K562 (cell line): ENCODE measurements around the gene GAB2. TPM values are rescaled to one million over a fixed set of nuclear protein-coding genes. Genes with fewer than 3 reads are reported as not detected.

Experiments used
- ATAC-seq: fragments of 200-7000 bp; cut with Tn5 transposase; 3 replicates; pipeline ENCODE4 v1.9.1; 2020; ENCODE audit warnings: moderate library complexity
- BruUV-seq: library from RNA; stranded (reverse); fragments of 400-500 nt; replicated peaks from 2 replicates; lab custom pipeline; 2021; lab: Mats Ljungman, UMichigan
- CTCF ChIA-PET: fragments of 300-600 bp; formaldehyde crosslinking; extraction: SDS; loops from one replicate; lab custom pipeline; 2021; ENCODE audit warnings: low intra/inter-chr PET ratio; lab: Yijun Ruan, JAX
- POLR2A ChIA-PET: fragments of 300-600, 350-650 bp; sonication (Branson Sonifier 250); formaldehyde crosslinking; extraction: SDS; loops from one replicate; lab custom pipeline; 2021; ENCODE audit warnings: antibody characterized with exemption, inconsistent platforms; lab: Yijun Ruan, JAX
- DNase-seq, 4 experiments: peaks; one replicate each; pipeline versions ENCODE4 v3.0.0 to v3.0.0-alpha.2; 2011 to 2018; ENCODE audit warnings: low spot score in 3 of 4, mixed read lengths in 3 of 4; ENCODE audit errors: extremely low read depth in 1 of 4
- FAIRE-seq: peaks from 2 replicates; lab custom pipeline; 2011; peaks lifted over from hg19 to GRCh38; lab: Jason Lieb, UNC
- H2AFZ ChIP-seq: 2 replicates; pipeline ENCODE4 v1.6.0; 2011; ENCODE audit warnings: low read depth, low read length, control low read depth, inconsistent platforms
- H3K27ac ChIP-seq: fragments of 200-600 bp; 3 replicates; pipeline ENCODE4 v1.8.0; 2011; ENCODE audit warnings: low read depth, mild to moderate bottlenecking, control low read depth, inconsistent platforms, low read length, moderate library complexity, mixed read lengths; ENCODE audit errors: extremely low read depth
- H3K27me3 ChIP-seq, 2 experiments: fragments of 300-600 bp in 1 of 2; 2 replicates in 1 of 2; 3 replicates in 1 of 2; pipeline versions ENCODE4 v1.6.0 to v1.8.0; 2011; ENCODE audit warnings: inconsistent platforms in 2 of 2, low read length in 2 of 2, mild to moderate bottlenecking in 1 of 2, mixed read lengths in 1 of 2, moderate library complexity in 1 of 2; ENCODE audit not compliant: control insufficient read depth in 2 of 2, insufficient read depth in 2 of 2
- H3K36me3 ChIP-seq: fragments of 300-600 bp; 3 replicates; pipeline ENCODE4 v1.8.0; 2011; ENCODE audit warnings: mild to moderate bottlenecking, low read length, inconsistent platforms; ENCODE audit not compliant: control insufficient read depth, insufficient read depth
- H3K4me1 ChIP-seq, 2 experiments: fragments of 200-600 bp in 1 of 2; replicated peaks in 1 of 2; 2 replicates in 1 of 2; 3 replicates in 1 of 2; pipeline versions ENCODE4 v1.5.1 to v1.8.0; 2011; ENCODE audit warnings: inconsistent platforms in 2 of 2, low read length in 2 of 2, mild to moderate bottlenecking in 1 of 2, mixed read lengths in 1 of 2, moderate library complexity in 1 of 2; ENCODE audit not compliant: control insufficient read depth in 2 of 2, insufficient read depth in 2 of 2
- H3K4me2 ChIP-seq: 2 replicates; pipeline ENCODE4 v1.6.1; 2011; ENCODE audit warnings: low read length, control low read depth, inconsistent platforms, mixed read lengths; ENCODE audit not compliant: insufficient read depth
- H3K4me3 ChIP-seq: fragments of 200-600 bp; sonication (generic), shearing (Covaris generic); 2 replicates; pipeline ENCODE4 v1.5.1; 2016; ENCODE audit warnings: control low read depth, inconsistent platforms
- H3K79me2 ChIP-seq: fragments of 200-600 bp; 3 replicates; pipeline ENCODE4 v1.8.0; 2011; ENCODE audit warnings: low read length, inconsistent platforms; ENCODE audit not compliant: control insufficient read depth, insufficient read depth
- H3K9ac ChIP-seq, 2 experiments: 2 replicates each; pipeline versions ENCODE4 v1.6.0 to v1.6.1; 2011; ENCODE audit warnings: low read depth in 2 of 2, low read length in 2 of 2, control low read depth in 1 of 2, inconsistent platforms in 1 of 2, mild to moderate bottlenecking in 1 of 2, mixed read lengths in 1 of 2; ENCODE audit not compliant: insufficient read depth in 1 of 2
- H3K9me1 ChIP-seq: one replicate; pipeline ENCODE4 v1.6.0; 2011; ENCODE audit warnings: inconsistent platforms, mild to moderate bottlenecking, low read length, moderate library complexity; ENCODE audit not compliant: control insufficient read depth, insufficient read depth
- H3K9me3 ChIP-seq: replicated peaks from 2 replicates; pipeline ENCODE4 v1.5.1; 2011; ENCODE audit warnings: low read depth, low read length, inconsistent platforms; ENCODE audit not compliant: control insufficient read depth, insufficient read depth
- H4K20me1 ChIP-seq: replicated peaks from 2 replicates; pipeline ENCODE4 v1.6.1; 2011; ENCODE audit warnings: low read length, inconsistent platforms, mixed read lengths; ENCODE audit not compliant: control insufficient read depth, insufficient read depth
- ARID1B ChIP-seq: fragments of 450-650 bp; IDR thresholded peaks from 2 replicates; pipeline ENCODE4 v1.6.1; 2016; ENCODE audit warnings: antibody characterized with exemption, mild to moderate bottlenecking, inconsistent platforms
- CREBBP ChIP-seq: IDR thresholded peaks from one replicate; pipeline ENCODE4 v1.6.1; 2012; ENCODE audit warnings: low read depth, mild to moderate bottlenecking, control low read depth, inconsistent platforms, low read length
- FIP1L1 ChIP-seq: fragments of 200-400 bp; formaldehyde crosslinking; IDR thresholded peaks from 2 replicates; pipeline ENCODE4 v1.6.1; 2018; ENCODE audit warnings: mild to moderate bottlenecking, low read depth, low read length; ENCODE audit not compliant: poor library complexity, severe bottlenecking
- FOXA3 ChIP-seq, 2 experiments: fragments of 450-650 bp in 1 of 2; sonication (generic) in 1 of 2; formaldehyde crosslinking; IDR thresholded peaks in 1 of 2; conservative IDR thresholded peaks in 1 of 2; 2 replicates each; pipeline versions ENCODE4 v1.4.0 to v1.8.0; 2020 to 2022; ENCODE audit warnings: mild to moderate bottlenecking in 2 of 2, missing genetic modification reagents in 1 of 2
- KDM4B ChIP-seq, 2 experiments: fragments of 450-650 bp in 1 of 2; sonication (generic) in 1 of 2; IDR thresholded peaks; 2 replicates each; pipeline ENCODE4 v1.6.1; 2016 to 2017; ENCODE audit warnings: borderline replicate concordance in 2 of 2, antibody characterized with exemption in 1 of 2, low read depth in 1 of 2, mild to moderate bottlenecking in 1 of 2
- MLLT1 ChIP-seq, 2 experiments: fragments of 450-650 bp; IDR thresholded peaks; 2 replicates each; pipeline ENCODE4 v1.6.1; 2016
- MTA3 ChIP-seq: fragments of 450-650 bp; formaldehyde crosslinking; IDR thresholded peaks from 2 replicates; pipeline ENCODE4 v1.6.1; 2017; ENCODE audit warnings: mild to moderate bottlenecking, borderline replicate concordance
- NR3C1 ChIP-seq: sonication (generic); formaldehyde crosslinking; IDR thresholded peaks from 2 replicates; pipeline ENCODE4 v1.8.1; 2022; ENCODE audit warnings: missing genetic modification reagents
- OTX1 ChIP-seq: fragments of 450-650 bp; formaldehyde crosslinking; IDR thresholded peaks from 2 replicates; pipeline ENCODE4 v1.4.0; 2022; ENCODE audit warnings: mild to moderate bottlenecking
- POLR2H ChIP-seq: IDR thresholded peaks from 2 replicates; pipeline ENCODE4 v1.6.1; 2016; ENCODE audit warnings: missing genetic modification characterization, low read depth, mild to moderate bottlenecking, control low read depth, missing compliant biosample characterization, moderate library complexity
- RBM15 ChIP-seq: fragments of 200-400 bp; formaldehyde crosslinking; IDR thresholded peaks from 2 replicates; pipeline ENCODE4 v1.6.1; 2018; ENCODE audit warnings: mild to moderate bottlenecking, low read length, moderate library complexity; ENCODE audit not compliant: insufficient read depth
- RCOR1 ChIP-seq, 2 experiments: IDR thresholded peaks; 2 replicates each; pipeline ENCODE4 v1.6.1; 2012; ENCODE audit warnings: low read depth in 2 of 2, low read length in 2 of 2, borderline replicate concordance in 1 of 2, improper control_type of control experiment in 1 of 2
- THRAP3 ChIP-seq: fragments of 450-650 bp; IDR thresholded peaks from 2 replicates; pipeline ENCODE4 v1.6.1; 2016; ENCODE audit warnings: mild to moderate bottlenecking, inconsistent platforms, borderline replicate concordance
- USF1 ChIP-seq: sonication (generic); formaldehyde crosslinking; IDR thresholded peaks from 2 replicates; pipeline ENCODE4 v1.9.0; 2022; ENCODE audit warnings: mild to moderate bottlenecking, missing genetic modification reagents
- ZNF263 ChIP-seq: sonication (generic); formaldehyde crosslinking; IDR thresholded peaks from 2 replicates; pipeline ENCODE4 v1.8.0; 2022; ENCODE audit warnings: mild to moderate bottlenecking, missing genetic modification reagents, borderline replicate concordance
- ZNF551 ChIP-seq: fragments of 250-450 bp; sonication (Bioruptor Pico); IDR thresholded peaks from 2 replicates; pipeline ENCODE4 v1.5.0; 2021; ENCODE audit warnings: mild to moderate bottlenecking, moderate library complexity
- WGBS: fragments of 100-300 bp; shearing (Covaris generic); methylation state at CpG from one replicate; pipeline ENCODE4 v1.1.6; 2016; ENCODE audit warnings: low coverage, mixed read lengths; ENCODE audit not compliant: insufficient coverage; ENCODE audit errors: missing lambda C conversion rate; 5-methylcytosine and 5-hydroxymethylcytosine counted together
- in situ Hi-C: fragments of 300-500 bp; cut with MboI; formaldehyde crosslinking; loops from 4 replicates; pipeline ENCODE4 v1.15.0; 2018; ENCODE audit warnings: inconsistent platforms, mixed read lengths
- intact Hi-C: fragments of 100-400 bp; cut with micrococcal nuclease; formaldehyde crosslinking; loops from 2 replicates; pipeline ENCODE4 v1.14.2; 2022
- polyA plus RNA-seq, 8 experiments: library from polyadenylated mRNA; depleted of rRNA in 4 of 8; stranded (reverse) in 5 of 8; unstranded in 3 of 8; fragments of >200 nt; fragmentation: Nextera tagmentation in 2 of 8; fragmentation: Illumina TruSeq in 1 of 8; extraction: Ambion mirVana in 2 of 8; extraction: Trizol in 1 of 8; gene quantifications; 2 replicates each; pipeline versions ENCODE4 v1.2.1 to v1.2.3, GENCODE V29; 2011 to 2014; ENCODE audit warnings: inconsistent platforms in 1 of 8, missing spikeins in 1 of 8
- total RNA-seq, 7 experiments: library from RNA; depleted of rRNA in 6 of 7; stranded (reverse); fragments of >200 nt in 6 of 7; fragmentation: Illumina TruSeq in 2 of 7; extraction: Trizol in 2 of 7; gene quantifications; 2 replicates each; pipeline versions ENCODE4 v1.2.1 to v1.2.3, GENCODE V29; 2011 to 2021; ENCODE audit warnings: low replicate concordance in 1 of 7
- TF ChIP-seq, protein P1 (sequence below): sonication (generic); formaldehyde crosslinking; IDR thresholded peaks from 2 replicates; pipeline ENCODE4 v1.8.1; 2023; ENCODE audit warnings: mild to moderate bottlenecking, missing genetic modification reagents

Gene GAB2
- total and polyA plus RNA-seq, 9 of the 15 experiments (the other 6 are each of a cell fraction or from before 2014, with no cell fraction given), result 2.3 to 35.2 (median 16.1) TPM

- H3K27ac ChIP-seq, result peak overlapping the region; percentile 22; the same call in 1 of the 3 replicates
- H3K9ac ChIP-seq, result no peak overlapping the region; a peak in 1 of 4 replicates
- H3K79me2 ChIP-seq, result no peaks in the 10 kb centered on the region
- no peak overlapping the region for H3K4me3 ChIP-seq
- no peak overlapping the region for H2AFZ ChIP-seq
- H3K9me1 ChIP-seq, result peaks cover 3% of the 10 kb centered on the region
- peak; percentile 34 to 56 (median 44) for DNase-seq
- peak; percentile 80 for FAIRE-seq
- ChIA-PET CTCF (no interaction called here), POLR2A (interaction anchor here (0.6 to 1.6 kb wide), 5 partner anchors 8 to 1151 kb away, joined by 3 to 4 read pairs (median 3); partner anchors contain the start of gene KCTD21)
- H3K27me3 ChIP-seq, result no peaks in the 10 kb centered on the region
- H3K9me3 ChIP-seq, result no peaks in the 10 kb centered on the region
- no peaks in the 10 kb centered on the region for H4K20me1 ChIP-seq
- ATAC-seq, result peak; percentile 39
- no peak overlapping the region for H3K4me2 ChIP-seq
- 76% methylated on average over 5 of the region's 5 CpGs for WGBS
- intact Hi-C loops (no loop called here), in situ Hi-C loops (no loop called here)
- peaks cover 3 to 12% of the 10 kb centered on the region in 2 experiments; a peak in 3 of 5 replicates for H3K4me1 ChIP-seq
- peaks cover 80% of the 10 kb centered on the region; the same call in 2 of the 3 replicates for H3K36me3 ChIP-seq
- no TSS peak for BruUV-seq
- TF ChIP-seq RCOR1 (IDR thresholded peaks at IDR 0.05; ENCODE audit: borderline replicate concordance in 1 of 2, low read depth in 2 of 2, low read length in 2 of 2) (peak in 1 of 2 experiments; percentile 54; a peak in 1 of 4 replicates), MLLT1 (IDR thresholded peaks at IDR 0.05) (0 out of 4 replicates have a peak, but pooled peaks of 1 of the 2 experiments have one; percentile 34), ZNF263 (CRISPR knock-in tag) (peak; percentile 26; the same call in 1 of the 2 replicates), OTX1 (peak; percentile 69), USF1 (CRISPR knock-in tag) (no peak), ZNF551 (CRISPR knock-in tag) (no peak), CREBBP (no peak), POLR2H (tag) (no peak), NR3C1 (CRISPR knock-in tag) (no peak), FOXA3 (CRISPR knock-in tag; conservative IDR thresholded peaks at IDR 0.05 in 1 of 2, IDR thresholded peaks at IDR 0.05 in 1 of 2) (no peak), THRAP3 (no peak), RBM15 (no peak), FIP1L1 (no peak), ARID1B (peak; percentile 58; the same call in 1 of the 2 replicates), KDM4B (IDR thresholded peaks at IDR 0.05; ENCODE audit: borderline replicate concordance in 2 of 2, low read depth in 1 of 2) (no peak), MTA3 (no peak)
- TF ChIP-seq, protein P1, sequence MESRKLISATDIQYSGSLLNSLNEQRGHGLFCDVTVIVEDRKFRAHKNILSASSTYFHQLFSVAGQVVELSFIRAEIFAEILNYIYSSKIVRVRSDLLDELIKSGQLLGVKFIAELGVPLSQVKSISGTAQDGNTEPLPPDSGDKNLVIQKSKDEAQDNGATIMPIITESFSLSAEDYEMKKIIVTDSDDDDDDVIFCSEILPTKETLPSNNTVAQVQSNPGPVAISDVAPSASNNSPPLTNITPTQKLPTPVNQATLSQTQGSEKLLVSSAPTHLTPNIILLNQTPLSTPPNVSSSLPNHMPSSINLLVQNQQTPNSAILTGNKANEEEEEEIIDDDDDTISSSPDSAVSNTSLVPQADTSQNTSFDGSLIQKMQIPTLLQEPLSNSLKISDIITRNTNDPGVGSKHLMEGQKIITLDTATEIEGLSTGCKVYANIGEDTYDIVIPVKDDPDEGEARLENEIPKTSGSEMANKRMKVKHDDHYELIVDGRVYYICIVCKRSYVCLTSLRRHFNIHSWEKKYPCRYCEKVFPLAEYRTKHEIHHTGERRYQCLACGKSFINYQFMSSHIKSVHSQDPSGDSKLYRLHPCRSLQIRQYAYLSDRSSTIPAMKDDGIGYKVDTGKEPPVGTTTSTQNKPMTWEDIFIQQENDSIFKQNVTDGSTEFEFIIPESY (CRISPR knock-in tag), result no peak
Observed at GRCh38 chr11:78216571-78217287, 200.9 kb downstream of the GAB2 start.
